ENCODE data around the gene SFMBT2. TPM values are rescaled to one million over a fixed set of nuclear protein-coding genes. Genes with fewer than 3 reads are reported as not detected.

SFMBT2 gene
- total RNA-seq, 2 experiments from 2014 or later: 63.1 to 63.2 TPM

- peaks cover 23% of the 10 kb centered on the region for H3K4me1 Mint-ChIP-seq (ENCODE audit: low read depth)
- POLR2A ChIA-PET: interaction anchor here (0.6 to 1.3 kb wide), 2 partner anchors 33 to 685 kb away, joined by 3 to 4 read pairs; no protein-coding TSS in a partner anchor
- no peaks in the 10 kb centered on the region for H3K9me3 Mint-ChIP-seq (ENCODE audit: insufficient read depth)
- CTCF ChIA-PET: interaction anchor here (1.8 kb wide), 1 partner anchor 240 kb away, joined by 7 read pairs; no protein-coding TSS in a partner anchor
- no peaks in the 10 kb centered on the region for H3K27me3 Mint-ChIP-seq (ENCODE audit: low read depth)
- peak overlapping the region; percentile 37 for H3K27ac Mint-ChIP-seq
- H3K36me3 Mint-ChIP-seq (ENCODE audit: low read depth): peaks cover 77% of the 10 kb centered on the region
- no peak for ATAC-seq
- no peak for DNase-seq
- H3K4me3 Mint-ChIP-seq: no peak overlapping the region
These were observed 251.3 kb downstream of the SFMBT2 start for GRCh38 chr10:7159517-7159916.

GRCh38 chr10:7157091-7157490, 253.7 kb downstream of the SFMBT2 start:
- Mint-ChIP-seq H3K4me1 (ENCODE audit: low read depth) (peaks cover 26% of the 10 kb centered on the region), H3K36me3 (ENCODE audit: low read depth) (peaks cover 60% of the 10 kb centered on the region), H3K9me3 (ENCODE audit: insufficient read depth) (no peaks in the 10 kb centered on the region), H3K4me3 (no peak overlapping the region), H3K27me3 (ENCODE audit: low read depth) (peaks cover 4% of the 10 kb centered on the region), H3K27ac (no peak overlapping the region)
- CTCF ChIA-PET: no interaction called here
- ATAC-seq: no peak
- no peak for DNase-seq
- POLR2A ChIA-PET: no interaction called here

GRCh38 chr10:7153750-7154149, 257.1 kb downstream of the SFMBT2 start:
- Mint-ChIP-seq H3K4me1 (ENCODE audit: low read depth) (peaks cover 10% of the 10 kb centered on the region), H3K9me3 (ENCODE audit: insufficient read depth) (no peaks in the 10 kb centered on the region), H3K27ac (no peak overlapping the region), H3K27me3 (ENCODE audit: low read depth) (peaks cover 9% of the 10 kb centered on the region), H3K36me3 (ENCODE audit: low read depth) (peaks cover 27% of the 10 kb centered on the region), H3K4me3 (no peak overlapping the region)
- ChIA-PET POLR2A (no interaction called here), CTCF (interaction anchor here (1.6 to 2.2 kb wide), 2 partner anchors 32 to 238 kb away, joined by 5 to 14 read pairs; no protein-coding TSS in a partner anchor)
- DNase-seq (no peak), ATAC-seq (no peak)

- DNase-seq: no peak
- no peaks in the 10 kb centered on the region for H3K9me3 Mint-ChIP-seq (ENCODE audit: insufficient read depth)
- no peak overlapping the region for H3K4me3 Mint-ChIP-seq
- peaks cover 10% of the 10 kb centered on the region for H3K4me1 Mint-ChIP-seq (ENCODE audit: low read depth)
- peaks cover 20% of the 10 kb centered on the region for H3K36me3 Mint-ChIP-seq (ENCODE audit: low read depth)
- peaks cover 11% of the 10 kb centered on the region for H3K27me3 Mint-ChIP-seq (ENCODE audit: low read depth)
- H3K27ac Mint-ChIP-seq: no peak overlapping the region
- ChIA-PET POLR2A (no interaction called here), CTCF (interaction anchor here (1.6 to 2.2 kb wide), 2 partner anchors 32 to 237 kb away, joined by 5 to 14 read pairs; no protein-coding TSS in a partner anchor)
- ATAC-seq: no peak
These were observed 257.9 kb downstream of the SFMBT2 start for GRCh38 chr10:7152982-7153381.

- peaks cover 11% of the 10 kb centered on the region for H3K27me3 Mint-ChIP-seq (ENCODE audit: low read depth)
- CTCF ChIA-PET: interaction anchor here (1.1 to 2.2 kb wide), 2 partner anchors 31 to 92 kb away, joined by 3 to 14 read pairs; no protein-coding TSS in a partner anchor
- POLR2A ChIA-PET: interaction anchor here (0.7 kb wide), 1 partner anchor 153 kb away, joined by 3 read pairs; no protein-coding TSS in a partner anchor
- no peak overlapping the region for H3K4me3 Mint-ChIP-seq
- DNase-seq (no peak), ATAC-seq (no peak)
- H3K36me3 Mint-ChIP-seq (ENCODE audit: low read depth): peaks cover 15% of the 10 kb centered on the region
- H3K27ac Mint-ChIP-seq: no peak overlapping the region
- peaks cover 9% of the 10 kb centered on the region for H3K4me1 Mint-ChIP-seq (ENCODE audit: low read depth)
- H3K9me3 Mint-ChIP-seq (ENCODE audit: insufficient read depth): no peaks in the 10 kb centered on the region
These were observed 258.5 kb downstream of the SFMBT2 start for GRCh38 chr10:7152341-7152740.

- H3K4me1 Mint-ChIP-seq (ENCODE audit: low read depth): peaks cover 3% of the 10 kb centered on the region
- peaks cover 15% of the 10 kb centered on the region for H3K27me3 Mint-ChIP-seq (ENCODE audit: low read depth)
- H3K36me3 Mint-ChIP-seq (ENCODE audit: low read depth): peaks cover 7% of the 10 kb centered on the region
- DNase-seq (no peak), ATAC-seq (no peak)
- no peaks in the 10 kb centered on the region for H3K9me3 Mint-ChIP-seq (ENCODE audit: insufficient read depth)
- no peak overlapping the region for H3K27ac Mint-ChIP-seq
- POLR2A ChIA-PET: no interaction called here
- no peak overlapping the region for H3K4me3 Mint-ChIP-seq
- CTCF ChIA-PET: interaction anchor here (0.9 to 1.1 kb wide), 2 partner anchors 30 to 92 kb away, joined by 3 read pairs; no protein-coding TSS in a partner anchor
These were observed 259.3 kb downstream of the SFMBT2 start for GRCh38 chr10:7151538-7151937.

GRCh38 chr10:7150349-7150748, 260.5 kb downstream of the SFMBT2 start:
- no peak for ATAC-seq

GRCh38 chr10:7146189-7146588, 264.6 kb downstream of the SFMBT2 start:
- CTCF ChIA-PET: interaction anchor here (0.6 to 2.9 kb wide), 2 partner anchors 227 to 1515 kb away, joined by 4 to 10 read pairs; no protein-coding TSS in a partner anchor
- no peak overlapping the region for H3K4me3 Mint-ChIP-seq
- H3K36me3 Mint-ChIP-seq (ENCODE audit: low read depth): no peaks in the 10 kb centered on the region

More at GRCh38 chr10:7150349-7150748, 260.5 kb downstream of the SFMBT2 start:
- H3K36me3 Mint-ChIP-seq (ENCODE audit: low read depth): no peaks in the 10 kb centered on the region
- H3K27ac Mint-ChIP-seq: no peak overlapping the region
- peaks cover 21% of the 10 kb centered on the region for H3K27me3 Mint-ChIP-seq (ENCODE audit: low read depth)
- ChIA-PET CTCF (no interaction called here), POLR2A (no interaction called here)
- no peak for DNase-seq
- peaks cover 3% of the 10 kb centered on the region for H3K4me1 Mint-ChIP-seq (ENCODE audit: low read depth)
- no peak overlapping the region for H3K4me3 Mint-ChIP-seq
- H3K9me3 Mint-ChIP-seq (ENCODE audit: insufficient read depth): no peaks in the 10 kb centered on the region

GRCh38 chr10:7136016-7136415, 274.8 kb downstream of the SFMBT2 start:
- H3K4me3 Mint-ChIP-seq: no peak overlapping the region
- ATAC-seq: no peak
- POLR2A ChIA-PET: no interaction called here

More at GRCh38 chr10:7146189-7146588, 264.6 kb downstream of the SFMBT2 start:
- DNase-seq: no peak
- Mint-ChIP-seq H3K27ac (no peak overlapping the region), H3K9me3 (ENCODE audit: insufficient read depth) (no peaks in the 10 kb centered on the region), H3K4me1 (ENCODE audit: low read depth) (no peaks in the 10 kb centered on the region), H3K27me3 (ENCODE audit: low read depth) (peaks cover 23% of the 10 kb centered on the region)
- no peak for ATAC-seq
- POLR2A ChIA-PET: no interaction called here

GRCh38 chr10:7135188-7135587, 275.6 kb downstream of the SFMBT2 start:
- Mint-ChIP-seq H3K27me3 (ENCODE audit: low read depth) (peaks cover 25% of the 10 kb centered on the region), H3K9me3 (ENCODE audit: insufficient read depth) (peaks cover 3% of the 10 kb centered on the region), H3K4me3 (no peak overlapping the region), H3K27ac (no peak overlapping the region), H3K36me3 (ENCODE audit: low read depth) (no peaks in the 10 kb centered on the region), H3K4me1 (ENCODE audit: low read depth) (peaks cover 12% of the 10 kb centered on the region)
- CTCF ChIA-PET: interaction anchor here (0.7 to 2.1 kb wide), 4 partner anchors 14 to 308 kb away, joined by 3 to 10 read pairs (median 6); no protein-coding TSS in a partner anchor
- no peak for DNase-seq
- ATAC-seq: no peak
- POLR2A ChIA-PET: no interaction called here

More at GRCh38 chr10:7136016-7136415, 274.8 kb downstream of the SFMBT2 start:
- CTCF ChIA-PET: interaction anchor here (2.1 kb wide), 1 partner anchor 15 kb away, joined by 10 read pairs; no protein-coding TSS in a partner anchor
- no peaks in the 10 kb centered on the region for H3K36me3 Mint-ChIP-seq (ENCODE audit: low read depth)
- no peak overlapping the region for H3K27ac Mint-ChIP-seq
- peaks cover 12% of the 10 kb centered on the region for H3K4me1 Mint-ChIP-seq (ENCODE audit: low read depth)
- no peak for DNase-seq
- H3K27me3 Mint-ChIP-seq (ENCODE audit: low read depth): peaks cover 22% of the 10 kb centered on the region
- peaks cover 3% of the 10 kb centered on the region for H3K9me3 Mint-ChIP-seq (ENCODE audit: insufficient read depth)

- Mint-ChIP-seq H3K4me3 (no peak overlapping the region), H3K27me3 (ENCODE audit: low read depth) (peaks cover 28% of the 10 kb centered on the region), H3K27ac (no peak overlapping the region), H3K4me1 (ENCODE audit: low read depth) (peaks cover 12% of the 10 kb centered on the region), H3K9me3 (ENCODE audit: insufficient read depth) (peaks cover 3% of the 10 kb centered on the region), H3K36me3 (ENCODE audit: low read depth) (no peaks in the 10 kb centered on the region)
- ATAC-seq (no peak), DNase-seq (no peak)
- ChIA-PET POLR2A (no interaction called here), CTCF (interaction anchor here (0.8 to 1.7 kb wide), 3 partner anchors 10 to 214 kb away, joined by 4 to 9 read pairs (median 4); no protein-coding TSS in a partner anchor)
These were observed 276.4 kb downstream of the SFMBT2 start for GRCh38 chr10:7134448-7134847.

GRCh38 chr10:7133958-7134357, 276.9 kb downstream of the SFMBT2 start:
- ATAC-seq (no peak), DNase-seq (no peak)
- no peak overlapping the region for H3K4me3 Mint-ChIP-seq
- H3K27ac Mint-ChIP-seq: no peak overlapping the region
- H3K9me3 Mint-ChIP-seq (ENCODE audit: insufficient read depth): peaks cover 3% of the 10 kb centered on the region
- CTCF ChIA-PET: interaction anchor here (0.8 to 1.7 kb wide), 3 partner anchors 10 to 213 kb away, joined by 4 to 9 read pairs (median 4); no protein-coding TSS in a partner anchor
- H3K36me3 Mint-ChIP-seq (ENCODE audit: low read depth): no peaks in the 10 kb centered on the region
- peaks cover 32% of the 10 kb centered on the region for H3K27me3 Mint-ChIP-seq (ENCODE audit: low read depth)
- POLR2A ChIA-PET: no interaction called here
- peaks cover 12% of the 10 kb centered on the region for H3K4me1 Mint-ChIP-seq (ENCODE audit: low read depth)

Measured in activated CD8-positive, alpha-beta T cell treated with anti-CD3 and anti-CD28 coated beads, Interleukin-2, amount 10 ng/mL, durations not matched to agents 7 days and 5 days (primary cell).